HPDE6-E6E7 (cell line): ENCODE data around the gene HBE1.
"Not testable (repeated sequence)": the region's sequence is repeated elsewhere in the genome, so short reads cannot be mapped to it uniquely, and the experiment has no call there.

ENCODE experiments used
- DNase-seq: peaks from one replicate; pipeline ENCODE4 v3.0.0; 2011; ENCODE audit warnings: missing footprints; ENCODE audit errors: extremely low spot score

Gene HBE1

DNA sequence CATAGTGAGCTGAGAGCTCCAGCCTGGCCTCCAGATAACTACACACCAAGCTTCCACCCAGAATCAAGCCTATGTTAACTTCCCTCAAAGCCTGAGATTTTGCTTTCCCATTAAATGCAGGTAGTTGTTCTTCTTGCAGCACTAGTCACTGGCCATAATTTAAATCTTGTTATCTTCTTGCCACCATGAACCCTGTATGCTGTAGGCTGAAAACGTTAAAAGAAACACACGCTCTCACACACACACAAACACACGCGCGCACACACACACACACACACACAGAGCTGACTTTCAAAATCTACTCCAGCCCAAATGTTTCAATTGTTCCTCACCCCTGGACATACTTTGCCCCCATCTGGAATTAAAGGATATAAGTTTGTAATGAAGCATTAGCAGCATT lies 16.3 kb downstream of the HBE1 start:
- DNase-seq = not testable (repeated sequence)

- DNase-seq = no peak
Measured at GRCh38 chr11:5252919-5253265, 16.9 kb downstream of the HBE1 start.

DNA sequence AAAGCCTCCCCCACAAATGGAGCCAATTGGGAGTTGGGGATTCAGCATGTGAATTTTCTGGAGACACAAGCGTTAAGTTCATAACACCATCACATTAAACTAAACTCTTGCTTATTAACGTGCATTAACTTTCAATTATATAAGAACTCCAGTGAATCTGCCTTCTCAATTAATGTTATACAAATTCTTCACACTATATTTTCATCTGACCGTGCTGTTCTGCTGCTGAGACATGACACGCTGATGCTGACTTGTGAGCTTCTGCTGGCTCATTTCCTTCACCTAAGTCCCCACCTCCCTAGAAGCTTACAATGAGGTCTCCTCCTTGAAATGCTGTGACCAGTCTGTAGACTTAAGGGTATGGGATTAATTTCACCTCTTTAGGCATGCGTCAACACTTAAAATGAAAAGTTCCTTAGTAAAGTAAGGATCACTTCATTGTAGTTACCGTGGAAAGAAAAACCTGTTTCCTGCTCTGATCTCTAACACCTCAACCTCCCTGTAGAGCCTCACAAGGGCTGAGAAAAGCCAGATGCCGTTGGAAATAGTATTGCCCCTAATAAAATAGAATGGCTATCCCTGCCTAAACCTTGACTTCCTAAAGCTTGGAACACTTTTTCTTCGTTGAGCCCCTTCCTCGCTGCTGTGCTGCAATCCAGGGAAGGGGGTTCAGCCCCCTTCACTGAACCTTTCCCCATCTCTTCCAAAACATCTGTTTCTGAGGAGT lies 17.4 kb downstream of the HBE1 start:
- no peak for DNase-seq

- no peak for DNase-seq
Measured at GRCh38 chr11:5251746-5252145, 18.0 kb downstream of the HBE1 start.

- DNase-seq = no peak
Measured at GRCh38 chr11:5250543-5251204, 19.1 kb downstream of the HBE1 start.

DNA sequence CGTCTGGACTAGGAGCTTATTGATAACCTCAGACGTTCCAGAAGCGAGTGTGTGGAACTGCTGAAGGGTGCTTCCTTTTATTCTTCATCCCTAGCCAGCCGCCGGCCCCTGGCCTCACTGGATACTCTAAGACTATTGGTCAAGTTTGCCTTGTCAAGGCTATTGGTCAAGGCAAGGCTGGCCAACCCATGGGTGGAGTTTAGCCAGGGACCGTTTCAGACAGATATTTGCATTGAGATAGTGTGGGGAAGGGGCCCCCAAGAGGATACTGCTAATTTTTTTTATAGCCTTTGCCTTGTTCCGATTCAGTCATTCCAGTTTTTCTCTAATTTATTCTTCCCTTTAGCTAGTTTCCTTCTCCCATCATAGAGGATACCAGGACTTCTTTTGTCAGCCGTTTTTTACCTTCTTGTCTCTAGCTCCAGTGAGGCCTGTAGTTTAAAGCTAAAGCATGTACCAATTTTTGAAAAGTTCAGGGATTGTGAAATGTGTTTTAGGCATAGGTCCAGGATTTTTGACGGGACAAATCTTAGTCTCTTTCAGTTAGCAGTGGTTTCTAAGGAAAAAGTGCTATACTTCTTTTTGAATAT lies 19.8 kb downstream of the HBE1 start, which contains the start of gene HBG1:
HBG1 (minus strand) TSS at position 51 of the 590 bp plus-strand sequence. CDS start 53 bp downstream, outside the sequence.
- not testable (repeated sequence) for DNase-seq

DNA sequence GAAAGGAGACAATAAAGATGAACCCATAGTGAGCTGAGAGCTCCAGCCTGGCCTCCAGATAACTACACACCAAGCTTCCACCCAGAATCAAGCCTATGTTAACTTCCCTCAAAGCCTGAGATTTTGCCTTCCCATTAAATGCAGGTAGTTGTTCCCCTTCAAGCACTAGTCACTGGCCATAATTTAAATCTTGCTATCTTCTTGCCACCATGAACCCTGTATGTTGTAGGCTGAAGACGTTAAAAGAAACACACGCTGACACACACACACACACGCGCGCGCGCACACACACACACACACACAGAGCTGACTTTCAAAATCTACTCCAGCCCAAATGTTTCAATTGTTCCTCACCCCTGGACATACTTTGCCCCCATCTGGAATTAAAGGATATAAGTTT lies 21.2 kb downstream of the HBE1 start:
- not testable (repeated sequence) for DNase-seq

DNA sequence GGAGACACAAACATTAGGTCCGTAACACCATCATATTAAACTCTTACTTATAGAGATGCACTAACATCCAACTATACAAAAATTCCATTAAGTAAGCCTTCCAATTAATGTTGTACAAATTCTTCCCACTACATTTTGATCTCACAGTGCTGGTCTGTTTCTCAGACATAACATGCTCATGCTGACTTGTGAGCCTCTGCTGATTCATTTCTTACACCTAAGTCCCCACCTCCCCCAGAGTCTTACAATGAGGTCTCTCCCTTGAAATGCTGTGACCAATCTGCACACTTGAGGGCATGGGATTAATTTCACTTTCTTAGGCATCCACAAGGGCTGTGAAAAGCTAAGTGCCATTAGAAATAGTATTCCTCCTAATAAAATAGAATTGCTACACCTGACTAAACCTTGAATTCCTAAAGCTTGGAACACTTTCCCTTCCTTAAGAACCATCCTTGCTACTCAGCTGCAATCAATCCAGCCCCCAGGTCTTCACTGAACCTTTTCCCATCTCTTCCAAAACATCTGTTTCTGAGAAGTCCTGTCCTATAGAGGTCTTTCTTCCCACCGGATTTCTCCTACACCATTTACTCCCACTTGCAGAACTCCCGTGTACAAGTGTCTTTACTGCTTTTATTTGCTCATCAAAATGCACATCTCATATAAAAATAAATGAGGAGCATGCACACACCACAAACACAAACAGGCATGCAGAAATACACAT lies 22.1 kb downstream of the HBE1 start:
- DNase-seq = no peak

DNA sequence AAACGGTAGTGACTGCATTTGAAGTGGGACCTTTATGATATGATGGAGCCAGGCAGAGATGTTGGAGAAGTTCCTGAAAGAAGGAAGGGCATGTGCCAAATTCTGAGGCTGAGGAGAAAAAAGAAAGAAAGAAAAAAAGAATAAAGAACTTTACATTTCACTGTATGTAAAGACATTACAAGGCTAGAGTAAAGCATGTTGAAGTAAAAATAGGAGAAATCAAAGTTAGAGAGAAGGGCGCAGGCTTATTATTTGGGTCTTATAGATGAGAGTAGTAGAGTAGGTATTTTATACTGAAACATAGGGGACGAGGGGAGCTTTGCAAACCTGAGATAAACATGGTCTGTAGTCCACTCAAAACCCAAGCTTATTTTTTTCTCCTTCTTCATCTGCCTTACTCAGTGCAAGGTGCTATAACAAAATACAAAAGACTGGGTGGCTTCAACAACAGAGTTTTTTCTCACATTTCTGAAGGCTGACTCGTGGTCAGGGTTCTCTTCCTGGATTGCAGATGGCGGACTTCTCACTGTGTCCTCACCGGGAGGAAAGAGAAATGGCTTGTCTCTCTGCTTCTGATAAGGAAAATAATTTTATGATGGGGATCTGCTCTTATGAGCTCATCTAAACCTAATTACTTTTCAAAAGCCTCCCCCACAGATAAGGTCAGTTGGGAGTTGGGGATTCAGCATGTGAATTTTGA lies 22.8 kb downstream of the HBE1 start:
- no peak for DNase-seq

GRCh38 chr11:5245155-5245554 lies 24.6 kb downstream of the HBE1 start:
- no peak for DNase-seq

- no peak for DNase-seq
Measured at GRCh38 chr11:5243816-5244180, 25.9 kb downstream of the HBE1 start.

- no peak for DNase-seq
Measured at GRCh38 chr11:5242933-5243815, 26.6 kb downstream of the HBE1 start.

- DNase-seq = no peak
Measured at GRCh38 chr11:5242208-5242607, 27.5 kb downstream of the HBE1 start.

DNA sequence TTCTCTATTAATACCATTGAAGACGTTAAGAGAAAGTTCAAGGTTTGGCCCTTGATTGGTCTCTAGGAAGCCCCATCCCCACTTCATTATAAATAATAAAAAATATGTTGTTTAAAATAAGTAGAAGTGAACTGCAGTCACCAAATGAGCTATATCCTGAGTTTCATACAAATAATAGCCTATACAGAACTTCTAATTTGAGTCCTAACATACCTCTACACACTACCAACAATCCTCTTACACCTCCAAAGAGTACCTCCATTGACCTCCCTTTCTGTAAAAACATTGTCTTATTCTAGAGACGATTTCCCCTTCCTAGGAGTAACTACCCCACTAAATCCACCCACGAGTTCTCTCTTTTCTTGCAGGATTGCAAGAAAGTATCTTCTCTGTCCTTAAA lies 28.3 kb downstream of the HBE1 start:
- no peak for DNase-seq

GRCh38 chr11:5240458-5240857 lies 29.3 kb downstream of the HBE1 start:
- DNase-seq = no peak

DNA sequence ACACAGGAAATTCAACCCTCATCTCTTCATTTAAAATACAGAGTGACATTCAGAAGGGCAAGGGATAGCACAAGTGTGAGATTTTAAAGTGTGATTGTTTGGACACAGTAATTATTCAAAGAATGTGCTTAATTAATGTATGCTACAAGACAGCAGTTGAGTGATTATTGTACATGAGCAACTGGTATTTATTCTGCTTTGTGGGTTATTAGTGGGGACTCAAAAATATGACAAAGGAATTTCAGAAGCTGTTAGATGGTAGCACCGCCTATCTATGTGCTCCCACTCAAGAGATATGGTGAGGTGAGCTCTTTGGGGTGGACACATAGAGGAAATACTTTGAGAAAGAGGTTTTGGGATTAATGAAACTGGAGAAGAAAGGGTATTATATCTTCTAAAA lies 29.7 kb downstream of the HBE1 start:
- DNase-seq = no peak

GRCh38 chr11:5239046-5239445 lies 30.7 kb downstream of the HBE1 start:
- DNase-seq = no peak

- no peak for DNase-seq
Measured at GRCh38 chr11:5238486-5238885, 31.3 kb downstream of the HBE1 start.

- DNase-seq = no peak
Measured at GRCh38 chr11:5237420-5237819, 32.3 kb downstream of the HBE1 start.

DNA sequence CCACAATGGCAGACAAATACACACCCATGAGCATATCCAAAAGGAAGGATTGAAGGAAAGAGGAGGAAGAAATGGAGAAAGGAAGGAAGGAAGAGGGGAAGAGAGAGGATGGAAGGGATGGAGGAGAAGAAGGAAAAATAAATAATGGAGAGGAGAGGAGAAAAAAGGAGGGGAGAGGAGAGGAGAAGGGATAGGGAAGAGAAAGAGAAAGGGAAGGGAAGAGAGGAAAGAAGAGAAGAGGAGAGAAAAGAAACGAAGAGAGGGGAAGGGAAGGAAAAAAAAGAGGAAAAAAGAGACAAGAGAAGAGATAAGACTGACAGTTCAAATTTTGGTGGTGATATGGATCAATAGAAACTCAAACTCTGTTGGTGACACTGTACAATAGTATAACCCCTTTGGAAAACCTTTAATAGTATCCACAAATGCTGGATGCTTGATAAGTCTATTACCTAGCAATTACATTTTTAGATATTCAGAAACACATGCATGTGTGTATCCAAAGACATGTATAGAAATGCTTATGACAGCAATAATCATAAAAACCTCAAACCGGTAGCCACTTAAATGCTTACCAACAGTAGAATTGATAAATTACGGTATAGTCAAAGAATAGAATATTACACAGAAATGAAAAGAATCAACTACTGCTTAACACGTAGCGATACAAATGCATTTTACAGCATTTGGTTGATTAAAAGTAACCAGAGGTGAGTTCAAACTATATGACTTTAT lies 34.2 kb downstream of the HBE1 start:
- DNase-seq = no peak
